ENCODE results near the gene KIF26B. TPM values are rescaled to one million over a fixed set of nuclear protein-coding genes. Genes with fewer than 3 reads are reported as not detected.

KIF26B gene
- total RNA-seq, 2 donors from 2014 or later = not detected

- H3K9me3 Mint-ChIP-seq = no peaks in the 10 kb centered on the region
- H3K4me3 Mint-ChIP-seq = no peak overlapping the region
- no peaks in the 10 kb centered on the region for H3K36me3 Mint-ChIP-seq
- no peak overlapping the region for H3K27ac Mint-ChIP-seq
- H3K27me3 Mint-ChIP-seq = peaks cover 0 to 3% of the 10 kb centered on the region in 2 donors
- DNase-seq (ENCODE audit: low spot score) (no peak), ATAC-seq (no peak)
- no peaks in the 10 kb centered on the region for H3K4me1 Mint-ChIP-seq (ENCODE audit: low read depth in 2 of 2)
These were observed 531.2 kb downstream of the KIF26B start for GRCh38 chr1:245686006-245686405.

GRCh38 chr1:245686446-245687030 lies 531.8 kb downstream of the KIF26B start:
- H3K27ac Mint-ChIP-seq = no peak overlapping the region
- no peaks in the 10 kb centered on the region for H3K4me1 Mint-ChIP-seq (ENCODE audit: low read depth in 2 of 2)
- DNase-seq (ENCODE audit: low spot score) (no peak), ATAC-seq (no peak)
- H3K27me3 Mint-ChIP-seq = peaks cover 0 to 3% of the 10 kb centered on the region in 2 donors
- no peaks in the 10 kb centered on the region for H3K36me3 Mint-ChIP-seq
- H3K9me3 Mint-ChIP-seq = no peaks in the 10 kb centered on the region
- no peak overlapping the region for H3K4me3 Mint-ChIP-seq

DNA sequence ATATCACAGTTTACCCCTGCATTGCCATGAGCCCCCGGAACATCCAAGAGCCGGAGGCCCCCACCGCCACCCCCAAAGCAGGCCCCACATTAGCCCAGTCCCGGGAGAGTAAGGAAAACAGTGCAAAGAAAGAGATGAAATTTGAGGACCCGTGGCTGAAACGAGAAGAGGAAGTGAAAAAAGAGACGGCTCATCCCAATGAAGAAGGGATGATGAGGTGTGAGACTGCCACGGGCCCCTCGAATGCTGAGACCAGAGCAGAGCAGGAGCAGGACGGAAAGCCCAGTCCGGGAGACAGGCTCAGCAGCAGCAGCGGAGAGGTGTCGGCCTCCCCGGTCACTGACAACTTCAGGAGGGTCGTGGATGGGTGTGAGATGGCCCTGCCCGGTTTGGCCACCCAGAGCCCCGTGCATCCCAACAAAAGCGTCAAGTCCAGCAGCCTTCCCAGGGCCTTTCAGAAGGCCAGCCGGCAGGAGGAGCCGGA lies 532.4 kb downstream of the KIF26B start:
- no peaks in the 10 kb centered on the region for H3K36me3 Mint-ChIP-seq
- no peaks in the 10 kb centered on the region for H3K4me1 Mint-ChIP-seq (ENCODE audit: low read depth in 2 of 2)
- ATAC-seq = no peak
- H3K9me3 Mint-ChIP-seq = no peaks in the 10 kb centered on the region
- no peak for DNase-seq (ENCODE audit: low spot score)
- H3K27ac Mint-ChIP-seq = no peak overlapping the region
- H3K27me3 Mint-ChIP-seq = peaks cover 0 to 3% of the 10 kb centered on the region in 2 donors
- no peak overlapping the region for H3K4me3 Mint-ChIP-seq

DNA sequence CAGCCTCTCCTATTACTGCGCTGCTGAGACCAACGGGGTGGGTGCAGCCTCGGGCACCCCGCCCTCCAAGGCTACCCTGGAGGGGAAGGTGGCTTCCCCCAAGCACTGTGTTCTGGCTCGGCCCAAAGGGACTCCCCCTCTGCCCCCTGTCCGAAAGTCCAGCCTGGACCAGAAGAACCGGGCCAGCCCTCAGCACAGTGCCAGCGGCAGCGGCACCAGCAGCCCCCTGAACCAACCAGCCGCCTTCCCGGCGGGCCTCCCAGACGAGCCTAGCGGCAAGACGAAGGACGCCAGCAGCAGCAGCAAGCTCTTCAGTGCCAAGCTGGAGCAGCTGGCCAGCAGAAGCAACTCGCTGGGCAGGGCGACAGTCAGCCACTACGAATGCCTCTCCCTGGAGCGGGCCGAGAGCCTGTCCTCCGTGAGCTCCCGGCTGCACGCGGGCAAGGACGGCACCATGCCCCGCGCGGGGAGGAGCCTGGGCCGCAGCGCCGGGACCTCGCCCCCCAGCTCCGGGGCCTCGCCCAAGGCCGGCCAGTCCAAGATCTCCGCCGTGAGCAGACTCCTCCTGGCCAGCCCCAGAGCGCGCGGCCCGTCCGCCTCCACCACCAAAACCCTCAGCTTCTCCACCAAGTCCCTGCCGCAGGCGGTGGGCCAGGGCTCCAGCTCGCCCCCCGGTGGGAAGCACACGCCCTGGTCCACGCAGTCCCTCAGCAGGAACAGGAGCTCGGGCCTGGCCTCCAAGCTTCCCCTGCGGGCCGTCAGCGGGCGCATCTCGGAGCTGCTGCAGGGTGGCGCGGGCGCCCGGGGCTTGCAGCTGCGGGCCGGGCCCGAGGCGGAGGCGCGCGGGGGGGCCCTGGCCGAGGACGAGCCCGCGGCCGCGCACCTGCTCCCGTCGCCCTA lies 533.1 kb downstream of the KIF26B start:
- DNase-seq (ENCODE audit: low spot score) (no peak), ATAC-seq (peak in 1 of 2 donors; percentile 30)
- Mint-ChIP-seq H3K4me1 (ENCODE audit: low read depth in 2 of 2) (no peaks in the 10 kb centered on the region), H3K27me3 (peaks cover 0 to 3% of the 10 kb centered on the region in 2 donors), H3K4me3 (no peak overlapping the region), H3K27ac (no peak overlapping the region), H3K36me3 (no peaks in the 10 kb centered on the region), H3K9me3 (no peaks in the 10 kb centered on the region)

GRCh38 chr1:245688536-245689453 lies 534.0 kb downstream of the KIF26B start:
- Mint-ChIP-seq H3K9me3 (no peaks in the 10 kb centered on the region), H3K27ac (no peak overlapping the region), H3K4me3 (no peak overlapping the region), H3K27me3 (peaks cover 0 to 3% of the 10 kb centered on the region in 2 donors), H3K36me3 (no peaks in the 10 kb centered on the region), H3K4me1 (ENCODE audit: low read depth in 2 of 2) (no peaks in the 10 kb centered on the region)
- ATAC-seq (no peak), DNase-seq (ENCODE audit: low spot score) (no peak)

- no peak overlapping the region for H3K27ac Mint-ChIP-seq
- no peaks in the 10 kb centered on the region for H3K9me3 Mint-ChIP-seq
- DNase-seq (ENCODE audit: low spot score) = no peak
- peaks cover 0 to 3% of the 10 kb centered on the region in 2 donors for H3K27me3 Mint-ChIP-seq
- H3K4me3 Mint-ChIP-seq = no peak overlapping the region
- ATAC-seq = no peak
- no peaks in the 10 kb centered on the region for H3K4me1 Mint-ChIP-seq (ENCODE audit: low read depth in 2 of 2)
- no peaks in the 10 kb centered on the region for H3K36me3 Mint-ChIP-seq
These were observed 535.4 kb downstream of the KIF26B start for GRCh38 chr1:245690156-245690690.

GRCh38 chr1:245690946-245691541 lies 536.3 kb downstream of the KIF26B start:
- Mint-ChIP-seq H3K36me3 (no peaks in the 10 kb centered on the region), H3K27me3 (peaks cover 0 to 3% of the 10 kb centered on the region in 2 donors), H3K9me3 (no peaks in the 10 kb centered on the region), H3K4me3 (no peak overlapping the region), H3K27ac (no peak overlapping the region), H3K4me1 (ENCODE audit: low read depth in 2 of 2) (no peaks in the 10 kb centered on the region)
- DNase-seq (ENCODE audit: low spot score) (no peak), ATAC-seq (no peak)

DNA sequence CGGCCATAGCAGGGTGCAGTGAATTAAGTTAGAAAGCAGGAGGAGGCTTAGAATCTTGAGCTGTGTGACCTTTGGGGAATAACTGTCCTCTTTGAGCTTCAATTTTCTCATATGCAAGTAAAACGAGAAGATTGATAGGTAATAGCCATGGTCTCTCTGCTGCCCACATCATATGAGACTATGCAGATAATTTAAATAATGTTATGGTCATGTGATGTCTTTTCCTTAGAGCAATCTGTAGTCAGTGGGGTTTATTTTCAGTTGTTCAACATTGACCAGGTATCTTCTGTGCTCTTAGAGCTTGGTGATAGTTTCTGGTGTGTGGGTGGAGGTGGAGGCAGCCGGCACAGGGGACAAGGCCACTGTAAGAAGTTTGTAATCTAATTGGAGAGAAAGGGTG lies 537.1 kb downstream of the KIF26B start:
- Mint-ChIP-seq H3K27me3 (peaks cover 0 to 3% of the 10 kb centered on the region in 2 donors), H3K36me3 (no peaks in the 10 kb centered on the region), H3K4me1 (ENCODE audit: low read depth in 2 of 2) (no peaks in the 10 kb centered on the region), H3K4me3 (no peak overlapping the region), H3K27ac (no peak overlapping the region), H3K9me3 (no peaks in the 10 kb centered on the region)
- DNase-seq (ENCODE audit: low spot score) (no peak), ATAC-seq (no peak)

- ATAC-seq (no peak), DNase-seq (ENCODE audit: low spot score) (no peak)
- no peaks in the 10 kb centered on the region for H3K4me1 Mint-ChIP-seq (ENCODE audit: low read depth in 2 of 2)
- H3K27ac Mint-ChIP-seq = no peak overlapping the region
- no peaks in the 10 kb centered on the region for H3K36me3 Mint-ChIP-seq
- H3K9me3 Mint-ChIP-seq = no peaks in the 10 kb centered on the region
- no peak overlapping the region for H3K4me3 Mint-ChIP-seq
- H3K27me3 Mint-ChIP-seq = no peaks in the 10 kb centered on the region
These were observed 537.5 kb downstream of the KIF26B start for GRCh38 chr1:245692318-245692717.

DNA sequence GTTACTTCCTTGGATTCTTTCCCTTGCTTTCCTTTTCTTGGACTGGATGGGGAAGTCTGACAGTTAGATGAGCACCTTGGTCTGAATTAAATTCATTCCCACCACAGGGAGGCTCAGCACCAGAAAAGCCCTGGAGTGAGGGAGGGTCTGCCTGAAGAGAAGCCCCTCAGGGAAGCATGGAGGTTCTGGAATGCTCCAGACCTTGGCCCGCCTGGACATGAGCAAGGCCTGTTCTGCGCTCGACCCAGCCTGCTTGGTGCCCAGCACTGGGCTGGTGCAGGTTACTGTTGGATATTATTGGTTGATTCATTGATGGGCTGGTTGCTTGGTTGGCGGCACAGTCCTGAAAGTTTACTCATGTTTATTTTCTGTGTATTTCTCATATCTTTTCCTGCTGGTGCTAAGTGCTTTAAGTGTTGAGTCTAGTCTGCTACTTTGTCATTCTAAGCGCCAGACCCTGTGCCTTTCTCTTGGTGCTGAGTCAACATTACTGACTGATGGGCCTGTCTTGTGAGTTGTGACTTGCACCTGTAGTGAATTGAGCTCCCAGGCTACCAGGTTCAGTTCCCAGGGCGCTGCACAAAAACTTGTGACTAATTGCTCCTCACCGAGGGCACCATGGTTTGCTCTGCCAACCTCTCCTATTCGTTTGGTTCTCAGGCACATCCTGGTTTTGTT lies 538.5 kb downstream of the KIF26B start:
- Mint-ChIP-seq H3K27ac (no peak overlapping the region), H3K9me3 (no peaks in the 10 kb centered on the region), H3K4me3 (no peak overlapping the region), H3K27me3 (no peaks in the 10 kb centered on the region), H3K4me1 (ENCODE audit: low read depth in 2 of 2) (no peaks in the 10 kb centered on the region), H3K36me3 (no peaks in the 10 kb centered on the region)
- ATAC-seq (no peak), DNase-seq (ENCODE audit: low spot score) (no peak)

DNA sequence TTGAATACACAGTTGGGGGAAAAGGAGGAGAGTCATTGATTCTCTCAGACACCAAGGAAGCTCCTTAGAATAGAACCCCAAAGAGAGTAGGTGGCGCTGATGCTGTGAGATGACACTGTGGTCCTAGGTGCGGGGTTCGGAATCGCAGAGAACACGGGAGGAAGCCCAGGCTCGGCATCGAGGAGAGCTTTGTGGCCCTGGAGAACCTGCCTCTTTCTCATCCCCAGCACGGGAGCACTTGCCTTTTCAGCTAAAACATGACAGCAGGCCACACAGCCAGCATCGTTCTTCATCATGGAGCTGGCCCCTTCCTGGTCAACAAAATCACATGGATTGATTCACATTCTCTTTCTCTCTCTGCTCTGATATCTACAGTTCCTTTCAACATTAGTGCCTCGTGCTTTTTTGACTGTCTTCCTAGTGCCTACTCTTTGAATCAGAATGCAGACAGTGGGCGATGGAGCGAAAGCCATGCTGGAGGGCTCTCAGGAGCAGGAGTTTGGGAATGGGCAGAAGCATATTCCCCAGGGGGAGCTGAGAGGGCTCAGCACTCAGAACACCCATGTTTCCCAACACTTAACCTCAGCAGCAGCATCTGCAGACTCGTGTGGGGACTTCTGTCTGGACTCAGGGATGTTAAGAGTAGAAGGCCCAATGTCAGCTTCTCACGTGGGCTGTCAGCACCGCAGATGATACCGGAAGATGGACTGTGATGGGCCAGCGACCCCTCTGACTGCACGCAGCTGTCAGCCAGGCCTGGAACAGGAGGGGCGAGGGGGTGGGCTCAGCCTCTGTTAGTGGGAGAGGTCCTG lies 539.4 kb downstream of the KIF26B start:
- H3K27ac Mint-ChIP-seq = no peak overlapping the region
- no peaks in the 10 kb centered on the region for H3K27me3 Mint-ChIP-seq
- no peaks in the 10 kb centered on the region for H3K9me3 Mint-ChIP-seq
- no peak overlapping the region for H3K4me3 Mint-ChIP-seq
- ATAC-seq = no peak
- H3K4me1 Mint-ChIP-seq (ENCODE audit: low read depth in 2 of 2) = no peaks in the 10 kb centered on the region
- no peaks in the 10 kb centered on the region for H3K36me3 Mint-ChIP-seq
- no peak for DNase-seq (ENCODE audit: low spot score)

GRCh38 chr1:245694753-245695195 lies 540.0 kb downstream of the KIF26B start:
- Mint-ChIP-seq H3K9me3 (no peaks in the 10 kb centered on the region), H3K27me3 (no peaks in the 10 kb centered on the region), H3K36me3 (no peaks in the 10 kb centered on the region), H3K27ac (no peak overlapping the region), H3K4me1 (ENCODE audit: low read depth in 2 of 2) (no peaks in the 10 kb centered on the region), H3K4me3 (no peak overlapping the region)
- ATAC-seq (no peak), DNase-seq (ENCODE audit: low spot score) (no peak)
